Keratinocyte (primary cell): ENCODE measurements around the gene MED15. TPM values are rescaled to one million over a fixed set of nuclear protein-coding genes. Genes with fewer than 3 reads are reported as not detected.

Source experiments
- DNase-seq: peaks from one replicate; pipeline ENCODE4 v3.0.0-alpha.2; 2011; ENCODE audit warnings: low read depth, missing footprints, low spot score
- FAIRE-seq: peaks from 2 replicates; lab custom pipeline; 2011; peaks lifted over from hg19 to GRCh38; lab: Jason Lieb, UNC
- H2AFZ ChIP-seq: 2 replicates; pipeline ENCODE4 v1.6.0; 2012; ENCODE audit warnings: low read length, control low read depth, inconsistent platforms; ENCODE audit not compliant: control insufficient read depth
- H3K27ac ChIP-seq: 2 replicates; pipeline ENCODE4 v1.5.1; 2011; ENCODE audit warnings: low read length; ENCODE audit not compliant: control insufficient read depth, insufficient read depth
- H3K27me3 ChIP-seq: 3 replicates; pipeline ENCODE4 v1.6.0; 2011; ENCODE audit warnings: low read length; ENCODE audit not compliant: control insufficient read depth, insufficient read depth; ENCODE audit errors: extremely low read depth
- H3K36me3 ChIP-seq, 2 experiments: 2 replicates in 1 of 2; 3 replicates in 1 of 2; pipeline ENCODE4 v1.5.1; 2011; ENCODE audit warnings: low read length in 2 of 2, mild to moderate bottlenecking in 1 of 2; ENCODE audit not compliant: control insufficient read depth in 2 of 2, insufficient read depth in 2 of 2; ENCODE audit errors: extremely low read depth in 1 of 2
- H3K4me1 ChIP-seq: 3 replicates; pipeline ENCODE4 v1.5.1; 2011; ENCODE audit warnings: low read length; ENCODE audit not compliant: control insufficient read depth, insufficient read depth; ENCODE audit errors: extremely low read depth
- H3K4me2 ChIP-seq: 3 replicates; pipeline ENCODE4 v1.6.0; 2011; ENCODE audit warnings: low read depth, low read length; ENCODE audit not compliant: control insufficient read depth, insufficient read depth; ENCODE audit errors: extremely low read depth
- H3K4me3 ChIP-seq, 3 experiments: fragments of 200-600 bp in 1 of 3; sonication (generic) in 1 of 3; 2 replicates in 2 of 3; 3 replicates in 1 of 3; pipeline ENCODE4 v1.5.1; 2011 to 2016; ENCODE audit warnings: low read length in 3 of 3, mild to moderate bottlenecking in 3 of 3, control low read depth in 2 of 3, inconsistent platforms in 1 of 3, low read depth in 1 of 3, mixed read lengths in 1 of 3, mixed run types in 1 of 3, moderate library complexity in 1 of 3; ENCODE audit not compliant: control insufficient read depth in 2 of 3, insufficient read depth in 2 of 3; ENCODE audit errors: extremely low read depth in 1 of 3
- H3K79me2 ChIP-seq: 2 replicates; pipeline ENCODE4 v1.6.0; 2012; ENCODE audit warnings: low read length; ENCODE audit not compliant: control insufficient read depth, insufficient read depth
- H3K9ac ChIP-seq: 3 replicates; pipeline ENCODE4 v1.6.0; 2011; ENCODE audit warnings: low read length; ENCODE audit not compliant: control insufficient read depth, insufficient read depth; ENCODE audit errors: extremely low read depth
- H3K9me1 ChIP-seq: 3 replicates; pipeline ENCODE4 v1.6.0; 2011; ENCODE audit warnings: low read length; ENCODE audit not compliant: control insufficient read depth, insufficient read depth; ENCODE audit errors: extremely low read depth
- H3K9me3 ChIP-seq: 2 replicates; pipeline ENCODE4 v1.5.1; 2012; ENCODE audit warnings: low read depth, low read length; ENCODE audit not compliant: control insufficient read depth
- H4K20me1 ChIP-seq: 3 replicates; pipeline ENCODE4 v1.6.0; 2011; ENCODE audit warnings: low read length; ENCODE audit not compliant: control insufficient read depth, insufficient read depth; ENCODE audit errors: extremely low read depth
- CTCF ChIP-seq, 3 experiments: IDR thresholded peaks in 1 of 3; conservative IDR thresholded peaks in 1 of 3; optimal IDR thresholded peaks in 1 of 3; 2 replicates in 2 of 3; 3 replicates in 1 of 3; pipeline versions ENCODE3 to v1.5.1; 2011; ENCODE audit warnings: low read length in 3 of 3, mild to moderate bottlenecking in 3 of 3, moderate library complexity in 2 of 3, control low read depth in 1 of 3, inconsistent platforms in 1 of 3; ENCODE audit not compliant: insufficient read depth in 2 of 3; ENCODE audit errors: extremely low read depth in 1 of 3
- EZH2 ChIP-seq: IDR thresholded peaks from one replicate; pipeline ENCODE4 v1.6.1; 2012; ENCODE audit warnings: inconsistent platforms, mild to moderate bottlenecking, low read length, moderate library complexity
- dilution Hi-C: fragments of 300-500 bp; cut with MboI; formaldehyde crosslinking; loops from one replicate; pipeline ENCODE4 v1.7.0; 2020; ENCODE audit warnings: low sequenced_read_pairs; ENCODE audit not compliant: extremely low pct_ligation_motif_present
- polyA plus RNA-seq, 5 experiments: library from polyadenylated mRNA; depleted of rRNA in 3 of 5; stranded (reverse) in 3 of 5; stranded (forward) in 1 of 5; unstranded in 1 of 5; fragments of >200 nt; gene quantifications; 1 replicate in 1 of 5; 2 replicates in 3 of 5; 3 replicates in 1 of 5; pipeline versions ENCODE4 v1.2.1 to v1.2.3, GENCODE V29; 2011 to 2012; ENCODE audit warnings: missing spikeins in 2 of 5, low read depth in 1 of 5, low replicate concordance in 1 of 5

MED15 gene
- polyA plus RNA-seq, 1 donor (not counting 4 experiments of a cell fraction or from before 2014, with no cell fraction given), result 24.9 TPM

GRCh38 chr22:20616451-20617043 lies 109.1 kb downstream of the MED15 start:
- Histone ChIP-seq H2AFZ (no peak overlapping the region), H3K9me1 (no peaks in the 10 kb centered on the region), H3K27ac (no peak overlapping the region), H3K79me2 (no peaks in the 10 kb centered on the region), H3K4me3 (no peak overlapping the region), H3K27me3 (peaks cover 11% of the 10 kb centered on the region), H3K9me3 (no peaks in the 10 kb centered on the region), H3K36me3 (no peaks in the 10 kb centered on the region), H4K20me1 (no peaks in the 10 kb centered on the region), H3K4me2 (no peak overlapping the region), H3K9ac (no peak overlapping the region), H3K4me1 (no peaks in the 10 kb centered on the region)
- DNase-seq, result no peak
- TF ChIP-seq EZH2 (no peak), CTCF (optimal IDR thresholded peaks at IDR 0.05 in 1 of 3, IDR thresholded peaks at IDR 0.05 in 1 of 3, conservative IDR thresholded peaks at IDR 0.05 in 1 of 3; ENCODE audit: extremely low read depth in 1 of 3, insufficient read depth in 2 of 3, low read length in 3 of 3) (no peak)
- dilution Hi-C loops, result no loop called here
- no peak for FAIRE-seq

GRCh38 chr22:20618488-20618887 lies 111.1 kb downstream of the MED15 start:
- Histone ChIP-seq H3K4me1 (no peaks in the 10 kb centered on the region), H3K4me3 (no peak overlapping the region), H3K9me3 (no peaks in the 10 kb centered on the region), H3K36me3 (no peaks in the 10 kb centered on the region), H3K9me1 (no peaks in the 10 kb centered on the region), H2AFZ (no peak overlapping the region), H3K27ac (no peak overlapping the region), H3K9ac (no peak overlapping the region), H3K4me2 (no peak overlapping the region), H4K20me1 (no peaks in the 10 kb centered on the region), H3K27me3 (peaks cover 5% of the 10 kb centered on the region), H3K79me2 (no peaks in the 10 kb centered on the region)
- TF ChIP-seq CTCF (optimal IDR thresholded peaks at IDR 0.05 in 1 of 3, IDR thresholded peaks at IDR 0.05 in 1 of 3, conservative IDR thresholded peaks at IDR 0.05 in 1 of 3; ENCODE audit: extremely low read depth in 1 of 3, insufficient read depth in 2 of 3, low read length in 3 of 3) (no peak), EZH2 (no peak)
- FAIRE-seq (no peak), DNase-seq (no peak)
- dilution Hi-C loops, result no loop called here
